Esophagus squamous epithelium (tissue), 5 donors: ENCODE measurements around the gene MAPKAP1. TPM values are rescaled to one million over a fixed set of nuclear protein-coding genes. Genes with fewer than 3 reads are reported as not detected.

Source experiments
- DNase-seq: peaks from one replicate; lab custom pipeline; 2025; lab: John Stamatoyannopoulos, UW
- H3K27ac ChIP-seq, 4 donors: fragments of 200-600 bp; sonication (generic); one replicate each; pipeline ENCODE4 v1.5.1; 2016 to 2019; ENCODE audit warnings: mild to moderate bottlenecking in 1 of 4
- H3K27me3 ChIP-seq, 4 donors: fragments of 200-600 bp; sonication (generic); 1 replicate in 3 of 4; 2 replicates in 1 of 4; pipeline versions ENCODE4 v1.5.1 to v1.6.0; 2017 to 2021; ENCODE audit warnings: antibody characterized with exemption in 1 of 4
- H3K36me3 ChIP-seq, 3 donors: fragments of 200-600 bp; sonication (generic); one replicate each; pipeline ENCODE4 v1.5.1; 2016 to 2019
- H3K4me1 ChIP-seq, 3 donors: fragments of 200-600 bp; sonication (generic); one replicate each; pipeline ENCODE4 v1.5.1; 2017 to 2019
- H3K4me3 ChIP-seq, 4 donors: fragments of 200-600 bp; sonication (generic); 1 replicate in 3 of 4; 2 replicates in 1 of 4; pipeline ENCODE4 v1.5.1; 2016 to 2019; ENCODE audit warnings: mild to moderate bottlenecking in 2 of 4, moderate library complexity in 1 of 4
- H3K9me3 ChIP-seq, 3 donors: fragments of 200-600 bp; sonication (generic); one replicate each; pipeline ENCODE4 v1.5.1; 2016 to 2019
- POLR2A ChIP-seq, 4 donors: fragments of 450-650 bp; IDR thresholded peaks; one replicate each; pipeline ENCODE4 v1.6.1; 2017; ENCODE audit warnings: antibody characterized with exemption in 4 of 4, mild to moderate bottlenecking in 4 of 4, moderate library complexity in 3 of 4
- WGBS, 2 donors: methylation state at CpG; one replicate each; pipeline ENCODE4 v1.1.5; 2018; 5-methylcytosine and 5-hydroxymethylcytosine counted together
- intact Hi-C: fragments of 100-400 bp; cut with DNase I; formaldehyde crosslinking; loops from one replicate; pipeline ENCODE4 v1.15.0; 2022
- total RNA-seq, 4 donors: library from RNA; depleted of rRNA; stranded (reverse); fragments of >200 nt; gene quantifications; one replicate each; pipeline ENCODE4 v1.1.0, GENCODE V29; 2016
- TF ChIP-seq, protein P1 (sequence below), 6 experiments: fragments of 450-650 bp in 4 of 6; fragments of 200-600 bp in 2 of 6; sonication (generic) in 2 of 6; IDR thresholded peaks; one replicate each; pipeline ENCODE4 v1.5.1; 2016 to 2019; ENCODE audit warnings: antibody characterized with exemption in 6 of 6, mild to moderate bottlenecking in 4 of 6, moderate library complexity in 4 of 6
- donor health status: DM: yes; HTN: yes; CAD: no.

The MAPKAP1 gene
- total RNA-seq, 4 donors from 2014 or later: 59.0 to 87.0 (median 70.9) TPM

DNA sequence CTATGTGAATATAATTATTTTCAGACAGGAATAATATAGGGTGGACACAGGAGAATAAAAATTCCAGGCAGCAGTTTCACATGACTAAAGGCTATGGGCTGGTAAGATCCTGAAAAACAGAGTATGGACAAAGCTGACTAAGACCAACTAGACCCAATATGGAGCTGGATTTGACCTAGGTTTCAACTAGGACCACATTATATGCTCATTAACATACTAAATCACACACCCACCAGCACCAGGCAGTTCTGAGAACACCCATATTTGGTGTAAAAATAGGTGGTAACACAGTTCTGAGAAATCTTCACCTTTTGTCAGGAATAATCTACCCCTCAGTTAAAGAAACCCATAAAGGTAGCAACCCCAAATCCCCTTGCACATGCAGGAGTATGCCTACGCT lies 64.7 kb downstream of the MAPKAP1 start:
- DNase-seq: no peak
- Histone ChIP-seq H3K27ac (no peak overlapping the region), H3K4me3 (no peak overlapping the region), H3K27me3 (no peaks in the 10 kb centered on the region), H3K36me3 (no peaks in the 10 kb centered on the region), H3K4me1 (peaks cover 0 to 28% (median 0%) of the 10 kb centered on the region in 3 donors), H3K9me3 (no peaks in the 10 kb centered on the region)
- TF ChIP-seq, protein P1, sequence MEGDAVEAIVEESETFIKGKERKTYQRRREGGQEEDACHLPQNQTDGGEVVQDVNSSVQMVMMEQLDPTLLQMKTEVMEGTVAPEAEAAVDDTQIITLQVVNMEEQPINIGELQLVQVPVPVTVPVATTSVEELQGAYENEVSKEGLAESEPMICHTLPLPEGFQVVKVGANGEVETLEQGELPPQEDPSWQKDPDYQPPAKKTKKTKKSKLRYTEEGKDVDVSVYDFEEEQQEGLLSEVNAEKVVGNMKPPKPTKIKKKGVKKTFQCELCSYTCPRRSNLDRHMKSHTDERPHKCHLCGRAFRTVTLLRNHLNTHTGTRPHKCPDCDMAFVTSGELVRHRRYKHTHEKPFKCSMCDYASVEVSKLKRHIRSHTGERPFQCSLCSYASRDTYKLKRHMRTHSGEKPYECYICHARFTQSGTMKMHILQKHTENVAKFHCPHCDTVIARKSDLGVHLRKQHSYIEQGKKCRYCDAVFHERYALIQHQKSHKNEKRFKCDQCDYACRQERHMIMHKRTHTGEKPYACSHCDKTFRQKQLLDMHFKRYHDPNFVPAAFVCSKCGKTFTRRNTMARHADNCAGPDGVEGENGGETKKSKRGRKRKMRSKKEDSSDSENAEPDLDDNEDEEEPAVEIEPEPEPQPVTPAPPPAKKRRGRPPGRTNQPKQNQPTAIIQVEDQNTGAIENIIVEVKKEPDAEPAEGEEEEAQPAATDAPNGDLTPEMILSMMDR (IDR thresholded peaks at IDR 0.05): no peak
- TF ChIP-seq POLR2A (IDR thresholded peaks at IDR 0.05): no peak
- intact Hi-C loops: no loop called here
- WGBS, 2 donors: 100% methylated on average over 1 of the region's 1 CpG

DNA sequence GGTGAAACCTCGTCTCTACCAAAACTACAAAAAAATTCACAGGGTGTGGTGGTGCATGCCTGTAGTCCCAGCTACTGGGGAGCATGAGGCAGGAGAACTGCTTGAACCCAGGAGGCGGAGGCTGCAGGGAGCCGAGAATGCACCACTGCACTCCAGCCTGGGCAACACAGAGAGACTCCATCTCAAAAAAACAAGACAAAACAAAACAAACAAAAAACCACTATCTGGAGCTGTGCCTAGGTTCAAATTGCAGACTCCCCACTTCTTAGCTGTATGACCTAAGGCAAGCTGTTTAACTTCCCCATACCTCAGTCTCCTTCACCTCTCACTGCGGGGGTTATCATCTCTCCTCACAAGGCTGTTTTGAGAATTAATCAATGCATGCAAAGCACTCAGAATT lies 68.0 kb downstream of the MAPKAP1 start:
- H3K36me3 ChIP-seq: no peaks in the 10 kb centered on the region
- no peak for DNase-seq
- H3K4me1 ChIP-seq: peaks cover 0 to 23% (median 3%) of the 10 kb centered on the region in 3 donors
- no peaks in the 10 kb centered on the region for H3K9me3 ChIP-seq
- H3K27me3 ChIP-seq: no peaks in the 10 kb centered on the region
- intact Hi-C loops: loop anchor here (10.0 kb wide), 1 partner anchor 204 kb away; no protein-coding TSS in a partner anchor
- WGBS, 2 donors: 90% methylated on average over 4 of the region's 4 CpGs
- no peak overlapping the region for H3K27ac ChIP-seq
- TF ChIP-seq, protein P1 (IDR thresholded peaks at IDR 0.05): no peak
- no peak for TF ChIP-seq POLR2A (IDR thresholded peaks at IDR 0.05)
- H3K4me3 ChIP-seq: no peak overlapping the region

DNA sequence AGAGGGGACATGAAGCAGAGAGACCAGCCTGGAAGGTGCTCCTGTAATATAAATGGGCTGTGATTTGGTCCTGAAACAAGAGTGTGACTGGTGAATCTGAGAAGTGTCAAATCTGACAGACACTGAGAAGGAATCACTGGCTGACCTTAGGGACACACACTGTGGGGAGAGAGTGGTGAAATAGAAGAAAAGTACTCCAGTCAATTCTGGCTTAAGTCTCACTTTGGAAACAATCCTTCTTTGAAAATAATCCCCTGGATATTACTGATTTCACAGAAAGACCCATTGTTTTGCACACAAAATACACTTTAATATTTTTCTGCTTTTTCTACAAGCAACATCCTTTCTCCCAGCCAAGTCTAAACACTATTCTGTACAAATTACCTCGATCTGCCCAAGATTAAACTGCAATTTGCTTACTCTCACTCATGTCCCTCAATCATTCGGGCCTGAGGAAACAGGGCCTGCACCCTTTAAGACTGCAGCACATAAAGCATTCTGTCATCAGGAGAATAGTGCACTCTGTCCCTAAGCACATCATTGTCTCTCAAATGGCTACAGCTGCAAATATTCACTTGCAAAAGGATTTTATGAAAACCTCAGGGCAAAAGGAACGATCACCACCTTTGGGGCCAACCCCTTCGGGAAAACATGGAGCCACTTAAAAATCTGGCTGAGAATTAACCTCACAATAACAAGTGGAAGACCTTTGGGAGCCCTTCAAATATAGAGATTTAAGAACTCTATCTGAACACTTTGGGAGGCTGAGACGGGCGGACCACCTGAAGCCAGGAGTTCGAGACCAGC lies 68.6 kb downstream of the MAPKAP1 start:
- no peak for TF ChIP-seq POLR2A (IDR thresholded peaks at IDR 0.05)
- TF ChIP-seq, protein P1 (IDR thresholded peaks at IDR 0.05): no peak
- H3K4me3 ChIP-seq: no peak overlapping the region
- no peaks in the 10 kb centered on the region for H3K9me3 ChIP-seq
- no peak overlapping the region for H3K27ac ChIP-seq
- 89% methylated on average over 7 of the region's 7 CpGs for WGBS, 2 donors
- no peak for DNase-seq
- H3K27me3 ChIP-seq: no peaks in the 10 kb centered on the region
- peaks cover 6 to 29% (median 8%) of the 10 kb centered on the region in 3 donors for H3K4me1 ChIP-seq
- intact Hi-C loops: loop anchor here (10.0 kb wide), 1 partner anchor 204 kb away; no protein-coding TSS in a partner anchor
- H3K36me3 ChIP-seq: no peaks in the 10 kb centered on the region

DNA sequence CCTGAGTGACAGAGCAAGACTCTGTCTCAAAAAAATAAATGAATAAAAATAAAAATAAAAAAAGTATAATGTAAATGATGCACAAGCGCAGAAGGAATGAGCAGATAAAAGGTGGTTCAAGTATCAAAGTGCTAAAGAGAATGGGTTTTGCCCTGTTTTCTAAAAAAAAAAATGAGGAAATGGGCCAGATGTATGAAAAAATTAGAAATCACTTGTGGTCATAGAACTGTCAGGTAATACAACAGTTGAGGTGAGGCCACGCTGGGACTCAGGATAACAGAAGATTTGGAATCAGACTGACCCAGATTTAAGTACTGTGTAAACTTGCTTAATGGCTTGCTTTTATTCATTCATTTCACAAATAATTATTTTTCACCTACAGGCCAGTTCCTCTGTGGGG lies 69.8 kb downstream of the MAPKAP1 start:
- Histone ChIP-seq H3K36me3 (no peaks in the 10 kb centered on the region), H3K27ac (no peak overlapping the region), H3K27me3 (no peaks in the 10 kb centered on the region), H3K4me3 (no peak overlapping the region), H3K9me3 (no peaks in the 10 kb centered on the region), H3K4me1 (peaks cover 16 to 41% (median 17%) of the 10 kb centered on the region in 3 donors)
- no peak for DNase-seq
- intact Hi-C loops: loop anchor here (10.0 kb wide), 1 partner anchor 202 kb away; no protein-coding TSS in a partner anchor
- WGBS, 2 donors: 80 to 89% methylated on average over 2 of the region's 2 CpGs
- TF ChIP-seq POLR2A (IDR thresholded peaks at IDR 0.05): no peak
- TF ChIP-seq, protein P1 (IDR thresholded peaks at IDR 0.05): no peak

DNA sequence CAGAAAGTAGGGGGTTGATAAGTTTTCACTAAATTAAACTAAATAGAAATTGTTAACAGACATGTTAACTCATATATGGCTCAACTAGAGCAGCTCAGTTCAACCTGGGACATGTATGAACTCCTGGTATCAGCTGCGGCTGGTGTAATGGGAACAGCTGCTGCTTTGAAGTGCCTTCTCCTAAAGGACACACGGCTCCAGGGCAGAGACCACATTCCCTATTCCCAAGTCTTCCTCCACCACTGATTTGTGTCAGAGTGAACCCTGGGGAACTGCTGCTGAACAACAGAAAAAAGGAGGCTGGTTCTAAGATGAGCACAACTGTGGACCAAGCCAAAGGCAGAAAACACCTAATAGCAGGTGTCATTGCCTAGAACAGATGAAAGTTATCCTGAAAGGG lies 71.1 kb downstream of the MAPKAP1 start:
- intact Hi-C loops: loop anchor here (10.0 kb wide), 1 partner anchor 201 kb away; no protein-coding TSS in a partner anchor
- H3K9me3 ChIP-seq: no peaks in the 10 kb centered on the region
- TF ChIP-seq POLR2A (IDR thresholded peaks at IDR 0.05): no peak
- TF ChIP-seq, protein P1 (IDR thresholded peaks at IDR 0.05): no peak
- H3K36me3 ChIP-seq: no peaks in the 10 kb centered on the region
- H3K27ac ChIP-seq: no peak overlapping the region
- H3K4me3 ChIP-seq: no peak overlapping the region
- DNase-seq: no peak
- WGBS, 2 donors: 75% methylated on average over 2 of the region's 2 CpGs
- H3K27me3 ChIP-seq: no peaks in the 10 kb centered on the region
- peaks cover 17 to 55% (median 17%) of the 10 kb centered on the region in 3 donors for H3K4me1 ChIP-seq
